ENCODE measurements around the gene ATP8B3. TPM values are rescaled to one million over a fixed set of nuclear protein-coding genes. Genes with fewer than 3 reads are reported as not detected.

The ATP8B3 gene
- total and polyA plus RNA-seq, 10 of the 15 experiments (the other 5 are each of a cell fraction or from before 2014, with no cell fraction given), result 0.13 to 1.7 (median 0.52) TPM

- DNase-seq (ENCODE audit: low read depth, low spot score) (no peak), ATAC-seq (no peak), FAIRE-seq (no peak)
- H3K79me2 ChIP-seq (ENCODE audit: control insufficient read depth, insufficient read depth, low read length), result no peaks in the 10 kb centered on the region
- no peak overlapping the region for H3K9ac ChIP-seq (ENCODE audit: control insufficient read depth, insufficient read depth, low read length)
- RAD21 ChIA-PET (ENCODE audit: unreplicated experiment), result no interaction called here
- CTCF ChIA-PET, result no interaction called here
- peaks cover 12% of the 10 kb centered on the region for H3K4me1 ChIP-seq (ENCODE audit: control insufficient read depth, insufficient read depth, low read length)
- no peak overlapping the region for H3K4me2 ChIP-seq (ENCODE audit: control insufficient read depth, insufficient read depth)
- POLR2A ChIA-PET, result no interaction called here
- TF ChIP-seq ZZZ3 (IDR thresholded peaks at IDR 0.05; ENCODE audit: control insufficient read depth, insufficient read length, low read depth), result no peak
- TF ChIP-seq, protein P1, sequence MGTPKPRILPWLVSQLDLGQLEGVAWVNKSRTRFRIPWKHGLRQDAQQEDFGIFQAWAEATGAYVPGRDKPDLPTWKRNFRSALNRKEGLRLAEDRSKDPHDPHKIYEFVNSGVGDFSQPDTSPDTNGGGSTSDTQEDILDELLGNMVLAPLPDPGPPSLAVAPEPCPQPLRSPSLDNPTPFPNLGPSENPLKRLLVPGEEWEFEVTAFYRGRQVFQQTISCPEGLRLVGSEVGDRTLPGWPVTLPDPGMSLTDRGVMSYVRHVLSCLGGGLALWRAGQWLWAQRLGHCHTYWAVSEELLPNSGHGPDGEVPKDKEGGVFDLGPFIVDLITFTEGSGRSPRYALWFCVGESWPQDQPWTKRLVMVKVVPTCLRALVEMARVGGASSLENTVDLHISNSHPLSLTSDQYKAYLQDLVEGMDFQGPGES (IDR thresholded peaks at IDR 0.05), result no peak
- no peak for TF ChIP-seq ZNF592 (IDR thresholded peaks at IDR 0.05)
- no peak for TF ChIP-seq MEF2B (IDR thresholded peaks at IDR 0.05; ENCODE audit: partially characterized antibody, poor library complexity, severe bottlenecking)
- TF ChIP-seq USF2 (IDR thresholded peaks at IDR 0.05; ENCODE audit: borderline replicate concordance, low read depth, low read length), result no peak
- no peak for TF ChIP-seq CEBPB (IDR thresholded peaks at IDR 0.05; ENCODE audit: borderline replicate concordance in 1 of 2, low read depth in 2 of 2, low read length in 2 of 2)
- no peak for TF ChIP-seq MYB (IDR thresholded peaks at IDR 0.05; ENCODE audit: borderline replicate concordance, low read depth, low read length)
- TF ChIP-seq MLLT1 (IDR thresholded peaks at IDR 0.05), result no peak
- TF ChIP-seq SMARCA5 (IDR thresholded peaks at IDR 0.05), result no peak
- SMC1A ChIA-PET (ENCODE audit: uncharacterized antibody, unreplicated experiment), result no interaction called here
- no peak overlapping the region for H2AFZ ChIP-seq (ENCODE audit: control insufficient read depth, low read depth, low read length)
- BruUV-seq (replicated peaks), result no TSS peak
- no peaks in the 10 kb centered on the region for H3K36me3 ChIP-seq (ENCODE audit: control insufficient read depth in 2 of 2, insufficient read depth in 2 of 2, low read length in 1 of 2)
- H4K20me1 ChIP-seq (ENCODE audit: control insufficient read depth, insufficient read depth), result no peaks in the 10 kb centered on the region
- H3K27ac ChIP-seq (ENCODE audit: control insufficient read depth, insufficient read depth), result no peak overlapping the region
- under 1% methylated on average over 14 of the region's 16 CpGs for WGBS (ENCODE audit: insufficient coverage, insufficient replicate concordance, low lambda C conversion rate, missing lambda C conversion rate)
- intact Hi-C loops (cut with micrococcal nuclease; ENCODE audit: unreplicated experiment) (no loop called here), in situ Hi-C loops (cut with MboI) (no loop called here)
- H3K4me3 ChIP-seq, result no peak overlapping the region
- no peaks in the 10 kb centered on the region; the same call in 2 of the 3 replicates for H3K9me3 ChIP-seq (replicated peaks; ENCODE audit: control insufficient read depth, insufficient read depth, low read length)
- H3K27me3 ChIP-seq (replicated peaks in 1 of 2; ENCODE audit: control insufficient read depth in 2 of 2, insufficient read depth in 2 of 2, low read length in 1 of 2), result peaks cover 19 to 30% of the 10 kb centered on the region in 2 experiments
Observed at GRCh38 chr19:1752009-1752756, 59.9 kb downstream of the ATP8B3 start.

All from GM12878 (cell line).